MM.1S (cell line): Measurements from ENCODE around the gene MFRP.

Experiments
- DNase-seq: peaks from one replicate; pipeline ENCODE4 v3.0.0-alpha.2; 2015
- H2AFZ ChIP-seq: fragments of 300-600 bp; sonication (generic); 2 replicates; pipeline ENCODE4 v1.6.0; 2016; ENCODE audit warnings: antibody characterized with exemption, low read length
- H3F3A ChIP-seq: fragments of 300-600 bp; sonication (generic); 2 replicates; pipeline ENCODE4 v1.6.1; 2016; ENCODE audit warnings: mild to moderate bottlenecking, antibody characterized with exemption, low read length, moderate library complexity, mixed read lengths; ENCODE audit not compliant: insufficient read depth
- H3K27ac ChIP-seq: fragments of 300-600 bp; sonication (generic); 2 replicates; pipeline ENCODE4 v1.5.1; 2016; ENCODE audit warnings: mild to moderate bottlenecking, low read length
- H3K27me3 ChIP-seq: fragments of 300-600 bp; sonication (generic); replicated peaks from 2 replicates; pipeline ENCODE4 v1.6.0; 2016; ENCODE audit warnings: low read length; ENCODE audit not compliant: insufficient read depth
- H3K36me3 ChIP-seq: fragments of 300-600 bp; sonication (generic); replicated peaks from 2 replicates; pipeline ENCODE4 v1.6.1; 2016; ENCODE audit warnings: mild to moderate bottlenecking, low read length, mixed read lengths; ENCODE audit not compliant: insufficient read depth
- H3K4me1 ChIP-seq: fragments of 300-600 bp; sonication (generic); 2 replicates; pipeline ENCODE4 v1.6.1; 2016; ENCODE audit warnings: low read length, mixed read lengths
- H3K4me2 ChIP-seq: fragments of 300-600 bp; sonication (generic); 2 replicates; pipeline ENCODE4 v1.6.0; 2016; ENCODE audit warnings: low read depth, low read length
- H3K4me3 ChIP-seq: fragments of 300-600 bp; sonication (generic); 2 replicates; pipeline ENCODE4 v1.5.1; 2016; ENCODE audit warnings: low read length, mixed read lengths
- H3K79me2 ChIP-seq: fragments of 300-600 bp; sonication (generic); 2 replicates; pipeline ENCODE4 v1.6.1; 2016; ENCODE audit warnings: mixed run types, low read length, mixed read lengths
- H3K9ac ChIP-seq: fragments of 300-600 bp; sonication (generic); 2 replicates; pipeline ENCODE4 v1.6.1; 2016; ENCODE audit warnings: low read length, mixed read lengths
- H3K9me2 ChIP-seq: fragments of 300-600 bp; sonication (generic); replicated peaks from 2 replicates; pipeline ENCODE4 v1.6.1; 2016; ENCODE audit warnings: mild to moderate bottlenecking, low read length, mixed read lengths; ENCODE audit not compliant: insufficient read depth
- H3K9me3 ChIP-seq: fragments of 300-600 bp; sonication (generic); replicated peaks from 2 replicates; pipeline ENCODE4 v1.6.1; 2016; ENCODE audit warnings: mild to moderate bottlenecking, low read length, mixed read lengths; ENCODE audit not compliant: insufficient read depth
- H4K20me1 ChIP-seq: fragments of 300-600 bp; sonication (generic); 2 replicates; pipeline ENCODE4 v1.6.1; 2016; ENCODE audit warnings: mild to moderate bottlenecking, low read length, moderate library complexity, mixed read lengths; ENCODE audit not compliant: insufficient read depth
- EZH2 ChIP-seq: fragments of 300-600 bp; sonication (generic); optimal IDR thresholded peaks from 2 replicates; pipeline ENCODE3; 2017; ENCODE audit warnings: low read depth, mild to moderate bottlenecking, antibody characterized with exemption, low read length, mixed read lengths
- EZH2phosphoT487 ChIP-seq: fragments of 300-600 bp; sonication (generic); IDR thresholded peaks from 2 replicates; pipeline ENCODE4 v1.6.1; 2018; ENCODE audit warnings: antibody characterized with exemption, low read length
- TF ChIP-seq, protein P1 (sequence below): fragments of 300-600 bp; sonication (generic); IDR thresholded peaks from 2 replicates; pipeline ENCODE4 v1.5.1; 2016; ENCODE audit warnings: antibody characterized with exemption, low read length, mixed read lengths

The MFRP gene

DNA sequence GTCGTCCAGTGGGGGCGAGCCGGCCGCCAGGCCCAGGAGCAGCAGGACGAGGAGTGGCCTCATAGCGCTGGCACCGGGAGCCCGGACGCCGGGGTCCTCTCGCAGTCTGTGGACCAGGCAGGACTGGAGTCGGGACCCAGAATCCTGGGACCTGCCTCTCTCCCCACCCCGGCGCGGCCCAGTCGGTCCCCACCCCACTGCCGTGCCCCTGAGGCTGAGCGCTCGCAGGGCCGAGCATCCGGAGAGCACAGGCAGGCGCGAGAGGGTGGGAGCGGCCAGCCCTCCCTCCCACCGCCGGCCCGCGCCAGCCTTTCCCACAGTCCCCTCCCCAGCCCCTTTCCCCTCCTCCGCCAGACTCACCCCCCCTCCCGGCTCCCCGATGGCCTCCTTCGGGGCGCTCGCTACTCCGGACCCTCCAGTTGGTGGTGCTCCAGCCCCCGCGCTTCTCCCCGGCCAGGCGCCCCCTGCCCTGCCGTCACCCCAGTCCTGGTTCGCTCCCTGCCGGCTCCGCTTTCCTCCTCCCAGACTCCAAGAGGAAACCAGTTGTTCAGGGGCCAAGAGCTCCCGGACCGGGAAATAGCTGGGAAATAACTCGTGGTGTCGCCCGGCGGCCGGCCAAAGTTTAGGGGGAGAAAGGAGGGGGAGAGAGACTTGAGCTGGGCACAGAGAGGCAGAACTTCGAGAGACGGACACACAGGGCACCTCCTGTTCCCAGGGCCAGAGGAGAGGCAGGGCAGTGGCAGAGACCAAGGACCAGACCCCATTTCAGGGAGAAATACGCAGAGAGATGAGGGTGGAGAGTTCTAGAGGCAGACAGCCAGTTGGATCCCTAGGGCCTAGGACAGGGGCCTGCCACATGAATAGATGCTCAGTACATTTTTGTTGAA, 5.9 kb downstream of the MFRP start, which contains the start of gene C1QTNF5:
TSS of gene C1QTNF5 (minus strand) at position 549 of the 887 bp plus-strand sequence. CDS start at position 63, 486 bp downstream.
- H2AFZ ChIP-seq = 0 out of 2 replicates have a peak within 1 kb of the TSS, but pooled peaks have one; percentile 7
- peaks cover 55% of the 10 kb centered on the region for H3K27me3 ChIP-seq

GRCh38 chr11:119339589-119340334, 6.7 kb downstream of the MFRP start:
- Histone ChIP-seq H2AFZ (0 out of 2 replicates have a peak overlapping the region, but pooled peaks have one; percentile 7), H3K9me2 (no peaks in the 10 kb centered on the region), H3K4me2 (peak overlapping the region; percentile 47; the same call in 1 of the 2 replicates), H3K79me2 (peaks cover 13% of the 10 kb centered on the region), H3K9me3 (no peaks in the 10 kb centered on the region), H4K20me1 (no peaks in the 10 kb centered on the region), H3K27me3 (peaks cover 47% of the 10 kb centered on the region), H3F3A (no peaks in the 10 kb centered on the region), H3K4me3 (no peak overlapping the region), H3K9ac (no peak overlapping the region), H3K4me1 (peaks cover 14% of the 10 kb centered on the region; the same call in 1 of the 2 replicates), H3K27ac (no peak overlapping the region), H3K36me3 (no peaks in the 10 kb centered on the region)
- TF ChIP-seq EZH2 = no peak
- TF ChIP-seq, protein P1, sequence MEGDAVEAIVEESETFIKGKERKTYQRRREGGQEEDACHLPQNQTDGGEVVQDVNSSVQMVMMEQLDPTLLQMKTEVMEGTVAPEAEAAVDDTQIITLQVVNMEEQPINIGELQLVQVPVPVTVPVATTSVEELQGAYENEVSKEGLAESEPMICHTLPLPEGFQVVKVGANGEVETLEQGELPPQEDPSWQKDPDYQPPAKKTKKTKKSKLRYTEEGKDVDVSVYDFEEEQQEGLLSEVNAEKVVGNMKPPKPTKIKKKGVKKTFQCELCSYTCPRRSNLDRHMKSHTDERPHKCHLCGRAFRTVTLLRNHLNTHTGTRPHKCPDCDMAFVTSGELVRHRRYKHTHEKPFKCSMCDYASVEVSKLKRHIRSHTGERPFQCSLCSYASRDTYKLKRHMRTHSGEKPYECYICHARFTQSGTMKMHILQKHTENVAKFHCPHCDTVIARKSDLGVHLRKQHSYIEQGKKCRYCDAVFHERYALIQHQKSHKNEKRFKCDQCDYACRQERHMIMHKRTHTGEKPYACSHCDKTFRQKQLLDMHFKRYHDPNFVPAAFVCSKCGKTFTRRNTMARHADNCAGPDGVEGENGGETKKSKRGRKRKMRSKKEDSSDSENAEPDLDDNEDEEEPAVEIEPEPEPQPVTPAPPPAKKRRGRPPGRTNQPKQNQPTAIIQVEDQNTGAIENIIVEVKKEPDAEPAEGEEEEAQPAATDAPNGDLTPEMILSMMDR = peak; percentile 60
- no peak for DNase-seq

More for the DNA sequence above, 5.9 kb downstream of the MFRP start, which contains the start of gene C1QTNF5:
- no peaks in the 10 kb centered on the region for H3K9me3 ChIP-seq
- no peak within 1 kb of the TSS for H3K4me3 ChIP-seq
- no peaks in the 10 kb centered on the region for H3K9me2 ChIP-seq
- no peaks in the 10 kb centered on the region for H3F3A ChIP-seq
- H4K20me1 ChIP-seq = no peaks in the 10 kb centered on the region
- no peak within 1 kb of the TSS for H3K27ac ChIP-seq
- H3K79me2 ChIP-seq = peaks cover 5% of the 10 kb centered on the region
- 0 out of 2 replicates have a peak, but pooled peaks cover 7% of the 10 kb centered on the region for H3K4me1 ChIP-seq
- TF ChIP-seq EZH2phosphoT487 (no peak), EZH2 (no peak)
- TF ChIP-seq, protein P1 = no peak
- H3K9ac ChIP-seq = no peak within 1 kb of the TSS
- H3K36me3 ChIP-seq = no peaks in the 10 kb centered on the region
- peak within 1 kb of the TSS; percentile 47; the same call in 1 of the 2 replicates for H3K4me2 ChIP-seq
- DNase-seq = no peak

GRCh38 chr11:119338965-119339588, 7.4 kb downstream of the MFRP start:
- H2AFZ ChIP-seq = no peak overlapping the region

More at GRCh38 chr11:119338965-119339588, 7.4 kb downstream of the MFRP start:
- Histone ChIP-seq H3K4me3 (no peak overlapping the region), H3K9ac (no peak overlapping the region), H4K20me1 (no peaks in the 10 kb centered on the region), H3K4me2 (no peak overlapping the region), H3F3A (no peaks in the 10 kb centered on the region), H3K9me2 (no peaks in the 10 kb centered on the region), H3K9me3 (no peaks in the 10 kb centered on the region), H3K27ac (no peak overlapping the region), H3K27me3 (peaks cover 40% of the 10 kb centered on the region), H3K79me2 (peaks cover 17% of the 10 kb centered on the region), H3K4me1 (peaks cover 14% of the 10 kb centered on the region; the same call in 1 of the 2 replicates), H3K36me3 (no peaks in the 10 kb centered on the region)
- TF ChIP-seq EZH2phosphoT487 (no peak), EZH2 (no peak)
- TF ChIP-seq, protein P1 = no peak
- no peak for DNase-seq
